Suppressor macrophage treated with lipopolysaccharide for 4 hours (primary cell): ENCODE results near the gene ACAD10.
"Not testable (repeated sequence)": the region's sequence is repeated elsewhere in the genome, so short reads cannot be mapped to it uniquely, and the experiment has no call there.

Experiments
- DNase-seq: peaks from one replicate; pipeline ENCODE4 v3.0.0-alpha.2; 2020

ACAD10 gene

DNA sequence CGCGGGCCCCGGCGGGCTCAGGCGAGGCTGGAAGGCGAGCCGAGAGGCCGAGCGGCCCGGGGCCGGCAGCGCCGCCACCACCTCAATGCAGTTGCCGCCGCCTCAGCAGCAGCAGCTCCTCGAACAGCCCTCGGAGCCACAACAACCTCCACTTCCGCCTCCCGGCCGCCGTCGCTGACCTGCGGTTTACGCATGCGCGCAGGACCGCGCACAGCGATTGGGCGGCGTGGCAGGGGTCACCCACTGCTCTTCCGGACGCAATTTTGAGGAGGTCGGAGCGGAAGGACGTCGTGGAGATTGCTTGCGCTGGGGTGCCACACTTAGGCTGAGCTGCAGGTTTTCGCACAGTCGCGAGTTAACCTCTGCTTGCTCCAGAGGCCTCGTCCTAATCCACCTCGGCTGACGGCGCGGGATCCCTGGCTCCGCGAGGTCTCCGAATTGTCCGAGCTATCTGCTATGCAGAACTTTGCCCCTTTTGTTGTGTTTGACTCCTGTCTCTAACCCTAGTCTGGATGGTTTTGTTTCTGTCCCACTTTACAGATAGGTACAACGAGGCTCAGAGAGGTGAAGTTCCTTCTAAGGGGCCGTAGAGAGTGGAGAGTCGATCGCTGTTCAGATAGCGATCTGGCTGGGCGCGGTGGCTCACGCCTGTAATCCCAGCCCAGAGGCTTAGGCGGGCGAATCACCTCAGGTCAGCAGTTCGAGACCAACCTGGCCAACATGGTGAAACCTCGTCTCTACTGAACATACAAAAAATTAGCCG, at the start of gene ACAD10, which contains the start of gene BRAP:
ACAD10 (plus strand) TSS at position 243 of the 763 bp plus-strand sequence. CDS start 6,657 bp downstream, outside the sequence.
BRAP (minus strand) TSS at position 146 of the 763 bp plus-strand sequence. CDS start 164 bp downstream, outside the sequence.
- DNase-seq: peak; percentile 98

DNA sequence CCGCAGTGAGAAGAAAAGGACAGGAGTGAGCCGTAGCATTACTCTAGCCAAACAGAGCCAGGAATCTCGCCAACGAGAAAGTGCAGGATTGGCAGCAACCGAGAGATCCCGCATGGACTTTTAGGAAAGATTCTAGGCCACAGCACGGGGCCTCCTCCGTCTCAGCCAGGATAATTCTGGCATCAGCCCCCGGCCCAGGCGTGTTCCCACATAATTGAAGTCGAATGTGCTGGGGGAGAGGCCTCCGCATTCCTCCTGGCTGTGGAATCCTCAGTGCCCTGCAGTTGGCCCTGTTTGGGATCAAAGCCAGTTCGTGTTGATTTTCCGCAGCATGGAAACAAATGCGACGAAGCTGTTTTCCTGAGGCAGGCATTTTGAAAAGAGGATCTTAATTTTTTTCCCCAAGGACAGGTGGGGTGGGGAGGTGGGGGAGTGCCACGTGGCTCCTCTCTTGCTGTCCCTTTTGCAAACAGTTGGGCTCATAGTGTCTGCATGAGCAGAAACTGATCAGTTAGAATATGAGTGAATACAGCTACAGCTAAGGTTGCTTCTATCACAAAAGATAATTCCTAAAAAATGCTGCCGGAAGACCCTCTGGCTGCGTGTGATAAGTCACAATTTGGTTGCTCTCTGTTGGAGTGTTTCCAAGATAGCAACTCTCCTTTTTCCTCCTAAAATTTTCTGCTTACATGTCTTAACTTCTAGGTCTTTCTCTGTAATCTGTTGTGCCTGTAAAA, 49.5 kb upstream of the ACAD10 start:
- no peak for DNase-seq

DNA sequence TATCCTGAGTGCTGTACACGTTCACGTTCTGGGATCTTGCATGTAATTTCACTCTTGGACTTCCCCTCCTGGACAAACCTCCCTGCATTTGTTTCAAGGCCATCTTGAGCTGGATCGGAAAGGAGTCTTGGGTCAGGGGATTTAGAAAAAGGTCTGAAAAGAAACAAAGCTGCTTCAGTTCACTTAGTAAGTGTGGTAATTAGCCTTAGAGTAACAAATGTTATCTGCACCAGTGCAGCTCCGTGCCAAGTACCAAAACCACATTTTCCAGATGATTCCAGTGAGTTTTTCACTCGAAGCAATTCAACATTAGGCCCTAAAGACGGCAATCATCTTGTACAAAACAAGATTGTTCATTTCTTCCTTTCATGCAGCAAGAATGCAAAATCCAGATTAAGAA, 47.3 kb upstream of the ACAD10 start:
- DNase-seq: no peak

DNA sequence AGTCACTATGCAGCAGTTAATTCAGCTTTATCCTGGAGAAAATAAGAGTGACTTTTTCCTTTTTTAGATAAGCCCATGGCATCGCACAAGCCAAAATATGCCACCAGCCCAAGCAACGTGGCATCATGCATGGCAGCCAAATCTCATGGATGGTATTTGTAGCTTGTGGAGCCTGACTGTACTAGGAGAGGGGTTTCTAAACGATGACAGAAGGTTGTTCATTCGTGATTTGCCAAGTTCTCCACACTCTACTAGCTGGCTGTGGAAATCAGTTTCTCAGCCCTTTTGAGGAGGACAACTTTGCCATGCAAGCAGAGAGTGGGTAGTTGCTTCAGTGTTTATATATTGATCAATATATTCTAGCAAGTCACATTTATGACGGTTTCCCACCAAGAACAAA, 45.3 kb upstream of the ACAD10 start:
- no peak for DNase-seq

DNA sequence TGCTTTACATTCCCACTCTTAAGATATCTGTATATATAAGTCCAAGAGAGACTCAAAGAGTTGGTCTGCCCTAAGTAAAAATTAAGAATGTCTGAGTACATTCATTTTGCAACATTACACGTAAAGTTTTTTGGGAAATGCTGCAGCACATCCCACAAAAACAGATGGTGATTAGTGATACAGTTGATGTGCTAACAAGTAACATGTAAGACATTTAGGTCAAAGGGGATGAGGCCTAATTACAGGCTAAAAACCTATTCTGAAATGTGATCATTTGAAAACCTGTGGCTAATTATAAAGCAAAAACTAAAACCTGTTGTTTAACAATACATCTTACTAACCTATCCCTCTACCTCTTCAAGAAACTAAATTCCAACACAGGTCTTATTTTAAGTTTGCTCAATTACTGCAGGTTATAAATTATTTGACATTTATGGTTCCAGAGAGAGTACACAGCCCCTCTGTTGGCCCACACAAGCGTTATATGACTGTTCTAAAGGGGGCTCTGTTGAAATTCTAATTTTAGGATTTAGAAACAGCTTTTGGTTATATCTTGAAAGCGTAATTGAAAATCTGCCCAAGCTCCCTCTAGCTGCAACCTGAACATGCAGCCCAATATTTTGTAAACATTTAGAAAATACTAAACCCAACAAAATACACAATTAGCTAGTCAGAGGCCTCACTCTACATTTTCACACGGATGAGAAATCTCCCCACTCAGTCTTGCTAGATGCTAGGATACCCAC, 43.0 kb upstream of the ACAD10 start:
- DNase-seq: no peak

DNA sequence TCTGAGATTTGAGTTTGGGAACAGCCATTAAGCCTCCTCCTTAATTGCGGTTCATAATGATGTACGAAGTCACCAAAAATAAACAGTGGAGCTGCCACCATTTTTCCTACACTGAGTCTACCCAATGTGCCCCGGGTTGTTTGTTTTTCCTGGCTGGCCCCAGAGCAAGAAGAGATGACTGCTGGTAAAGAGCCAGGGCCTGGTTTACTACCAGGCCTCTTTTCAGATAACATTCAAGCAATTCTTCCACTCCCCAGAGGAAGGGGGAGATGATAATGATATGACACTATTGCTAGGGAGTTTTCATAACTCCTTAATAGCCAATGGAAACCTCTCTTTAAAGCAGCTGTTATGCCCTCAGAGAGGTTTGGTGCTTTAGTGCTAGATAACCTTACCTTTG, 42.4 kb upstream of the ACAD10 start:
- no peak for DNase-seq

DNA sequence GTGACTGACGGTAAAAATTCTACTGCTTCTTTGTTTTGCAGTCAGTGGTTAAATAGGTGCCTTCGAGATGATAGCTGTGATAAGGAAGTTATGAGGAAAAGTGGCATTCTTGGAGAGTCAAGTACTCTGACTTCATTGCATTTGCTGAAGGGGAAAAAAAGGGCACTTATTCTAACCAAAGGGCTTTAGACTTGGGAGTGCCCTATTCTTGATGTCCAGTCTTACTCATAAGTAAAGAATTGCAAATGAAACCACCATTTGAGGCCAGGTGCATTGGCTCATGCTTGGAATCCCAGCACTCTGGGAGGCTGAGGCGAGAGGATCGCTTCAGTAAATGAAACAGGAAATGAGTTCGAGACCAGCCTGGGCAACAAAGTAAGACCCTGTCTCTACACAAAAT, 40.4 kb upstream of the ACAD10 start:
- DNase-seq: no peak

DNA sequence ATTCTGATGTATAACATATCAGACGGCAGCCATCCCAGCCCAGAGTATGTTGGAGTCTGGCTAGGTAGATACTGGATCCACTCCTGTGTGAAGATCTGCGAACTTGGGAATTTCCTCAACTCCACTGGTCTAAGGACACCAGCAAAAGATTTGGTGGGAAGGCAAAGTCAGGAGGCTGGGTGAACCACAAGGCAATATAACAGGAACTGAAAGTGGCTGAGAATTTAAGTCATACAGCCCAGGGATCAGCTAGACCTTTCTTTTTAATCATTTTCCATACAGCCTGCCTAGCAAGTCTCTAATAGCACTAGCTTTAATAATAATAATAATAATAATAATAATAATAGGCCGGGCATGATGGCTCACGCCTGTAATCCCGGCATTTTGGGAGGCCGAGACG, 34.9 kb upstream of the ACAD10 start:
- DNase-seq: peak; percentile 68

DNA sequence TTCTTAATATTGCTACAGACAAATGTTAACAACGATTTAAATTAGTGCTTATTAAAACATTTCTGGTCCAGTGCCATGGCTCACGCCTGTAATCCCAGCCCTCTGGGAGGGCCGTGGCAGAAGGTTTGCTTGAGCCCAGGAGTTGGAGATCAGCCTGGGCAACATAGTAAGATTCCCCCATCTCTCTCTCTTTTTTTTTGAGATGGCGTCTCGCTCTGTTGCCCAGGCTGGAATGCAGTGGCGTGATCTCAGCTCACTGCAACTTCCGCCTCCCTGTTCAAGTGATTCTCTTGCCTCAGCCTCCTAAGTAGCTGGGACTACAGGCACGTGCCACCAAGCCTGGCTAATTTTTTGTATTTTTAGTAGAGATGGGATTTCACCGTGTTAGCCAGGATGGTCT, 33.3 kb upstream of the ACAD10 start:
- DNase-seq: not testable (repeated sequence)

DNA sequence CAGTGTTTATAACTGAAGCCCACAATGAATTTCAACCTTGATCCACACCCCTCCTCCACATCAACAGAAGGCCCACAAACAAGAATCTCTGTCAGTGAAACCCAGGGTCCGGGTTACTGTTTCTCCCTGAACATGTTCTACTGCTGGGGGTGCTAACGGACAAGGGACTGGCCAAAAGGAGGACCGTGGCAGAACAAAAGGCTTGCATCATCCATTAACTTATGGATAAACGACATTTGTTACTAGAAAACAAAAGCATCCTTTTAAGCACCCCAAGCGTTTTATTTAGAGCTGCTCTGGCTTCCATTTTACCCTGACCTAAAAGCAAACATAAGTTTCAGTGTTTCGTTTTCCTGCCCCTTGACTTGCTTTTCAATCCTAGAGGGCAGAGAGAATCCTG, 32.3 kb upstream of the ACAD10 start:
- no peak for DNase-seq

DNA sequence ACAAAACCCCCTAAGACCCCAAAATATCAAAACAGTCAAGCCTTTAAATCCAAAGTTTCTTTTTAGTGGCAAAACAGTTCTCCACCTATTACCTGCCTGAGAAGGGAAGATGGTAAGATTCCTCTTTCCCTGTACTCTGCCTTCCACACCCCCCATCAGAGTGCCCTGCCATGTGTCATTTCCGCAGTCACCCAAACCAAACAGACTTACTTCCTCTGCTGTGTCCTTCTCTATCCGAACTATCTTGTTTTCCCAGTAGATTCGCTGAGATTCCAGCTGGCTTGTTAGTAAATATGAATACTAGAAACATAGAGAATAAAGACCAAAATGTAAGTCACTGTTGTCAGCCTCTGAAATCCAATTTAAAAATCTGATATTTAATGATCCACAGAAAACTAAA, 30.5 kb upstream of the ACAD10 start:
- no peak for DNase-seq

DNA sequence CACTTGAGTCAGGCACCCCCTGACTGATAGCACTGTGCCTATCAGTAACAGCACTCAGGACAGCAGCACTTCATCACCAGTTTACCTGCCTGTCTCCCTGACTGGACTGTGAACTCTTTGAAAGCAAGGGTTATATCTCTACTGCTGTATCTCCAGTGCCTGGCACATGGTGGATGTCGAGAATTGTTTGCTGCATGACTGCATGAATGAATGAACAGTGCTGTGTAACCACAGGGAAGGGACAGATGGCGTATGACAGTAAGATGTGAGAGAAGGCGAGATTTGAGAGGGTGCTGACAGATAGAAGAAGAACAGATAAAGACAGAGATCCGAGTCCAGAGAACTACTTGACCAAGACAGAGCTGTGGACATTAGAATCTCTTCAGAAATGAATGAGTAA, 29.8 kb upstream of the ACAD10 start:
- no peak for DNase-seq

DNA sequence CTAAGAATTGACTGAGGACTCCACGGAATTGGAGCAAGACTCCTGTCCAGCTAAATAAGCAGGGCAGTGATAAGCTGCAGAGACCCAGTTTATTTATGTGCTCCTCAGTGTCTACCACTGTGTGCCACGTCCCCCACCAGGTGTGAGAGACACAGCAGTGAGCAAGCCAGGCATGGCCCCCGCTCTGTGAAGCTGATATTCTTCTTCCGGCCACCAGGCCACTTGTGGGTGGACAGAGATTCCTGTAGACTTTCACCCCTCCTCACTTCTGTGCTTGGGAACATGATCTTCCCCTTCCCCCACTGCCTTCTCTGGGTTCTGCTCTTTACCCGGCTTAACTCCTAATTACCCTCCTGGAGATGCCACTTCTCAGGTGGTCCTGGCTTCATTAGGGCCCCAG, 21.4 kb upstream of the ACAD10 start:
- DNase-seq: no peak

DNA sequence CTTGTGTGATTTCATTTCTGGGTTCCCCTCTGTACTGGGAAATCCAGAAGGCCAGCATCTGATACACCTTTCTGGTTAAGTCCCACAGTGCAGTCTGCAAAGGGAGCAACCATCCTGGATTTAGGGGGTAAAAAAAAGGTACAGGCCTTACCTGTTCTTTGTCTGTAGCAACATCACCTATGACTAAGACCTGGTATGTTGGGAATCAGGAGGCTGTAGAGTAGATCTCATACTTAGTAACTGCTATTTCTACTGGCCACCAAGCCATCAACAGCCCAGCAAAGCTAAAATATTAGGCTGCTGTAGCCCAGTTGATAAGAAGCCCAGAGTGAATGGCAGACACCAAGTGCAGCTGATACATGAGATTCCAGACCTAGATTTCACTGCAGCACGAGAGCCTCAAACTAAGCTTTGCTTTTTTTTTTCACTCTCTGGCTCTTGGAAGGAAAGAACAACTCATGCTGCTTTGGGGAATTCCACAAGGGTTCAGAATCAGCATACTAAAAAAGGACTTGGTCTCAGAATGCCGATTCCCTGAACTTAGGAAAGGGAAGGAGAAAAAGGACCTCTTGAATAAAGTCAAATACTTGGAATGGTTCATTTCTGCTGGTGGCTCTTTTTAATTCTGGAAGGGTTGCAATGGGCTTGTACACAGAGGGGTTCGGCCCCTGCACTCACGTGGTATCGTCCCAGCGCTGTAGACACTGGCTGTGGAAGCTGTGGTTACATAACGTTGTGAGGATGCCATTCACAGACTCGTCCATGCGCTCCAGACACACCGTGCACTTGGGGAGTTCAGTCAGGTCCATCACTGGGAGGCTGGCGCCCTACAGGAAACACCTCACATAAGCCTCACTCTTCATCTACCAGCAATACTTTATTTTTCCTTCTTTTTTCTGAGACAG, 20.6 kb upstream of the ACAD10 start:
- no peak for DNase-seq

DNA sequence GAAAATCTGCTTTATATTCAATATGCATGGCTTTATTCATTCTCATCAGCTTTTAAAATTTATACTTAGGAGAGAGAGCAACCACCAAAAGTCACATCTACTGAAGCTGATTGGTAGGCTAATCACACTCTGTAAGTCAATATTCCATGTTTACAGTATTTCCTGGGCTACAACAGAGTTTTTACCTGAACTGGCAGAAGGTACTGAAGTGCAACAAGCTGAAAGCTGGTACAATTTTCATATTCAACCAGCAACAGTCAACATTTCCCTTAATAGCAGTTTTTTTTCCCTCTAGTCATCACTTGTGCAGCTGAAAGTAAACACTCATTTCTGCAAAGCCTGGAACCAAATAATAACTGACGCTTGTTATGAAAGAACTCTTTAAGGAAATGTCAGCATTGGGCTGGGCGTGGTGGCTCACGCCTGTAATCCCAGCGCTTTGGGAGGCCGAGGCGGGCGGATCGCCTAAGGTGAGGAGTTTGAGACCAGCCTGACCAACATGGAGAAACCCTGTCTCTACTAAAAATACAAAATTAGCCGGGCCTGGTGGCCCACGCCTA, 13.0 kb upstream of the ACAD10 start:
- no peak for DNase-seq

DNA sequence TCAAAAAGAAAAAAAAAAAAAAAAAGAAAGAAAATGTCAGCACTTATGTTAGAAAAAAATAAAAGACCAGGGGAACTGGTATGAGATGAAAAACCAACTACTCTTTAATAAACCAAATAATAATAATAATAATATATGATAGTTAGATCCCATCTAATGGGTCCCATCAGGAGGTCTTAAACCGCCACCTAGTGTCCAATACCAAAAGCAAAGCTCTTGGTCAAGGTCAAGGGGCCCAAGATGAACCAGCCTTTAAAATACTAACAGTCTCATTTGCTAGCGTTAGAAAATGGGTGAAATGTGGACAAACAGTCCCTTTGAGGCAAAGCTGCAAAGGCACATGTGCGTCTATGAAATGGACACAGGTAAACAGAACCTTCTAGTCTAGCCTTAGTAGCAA, 12.3 kb upstream of the ACAD10 start:
- peak; percentile 16 for DNase-seq

DNA sequence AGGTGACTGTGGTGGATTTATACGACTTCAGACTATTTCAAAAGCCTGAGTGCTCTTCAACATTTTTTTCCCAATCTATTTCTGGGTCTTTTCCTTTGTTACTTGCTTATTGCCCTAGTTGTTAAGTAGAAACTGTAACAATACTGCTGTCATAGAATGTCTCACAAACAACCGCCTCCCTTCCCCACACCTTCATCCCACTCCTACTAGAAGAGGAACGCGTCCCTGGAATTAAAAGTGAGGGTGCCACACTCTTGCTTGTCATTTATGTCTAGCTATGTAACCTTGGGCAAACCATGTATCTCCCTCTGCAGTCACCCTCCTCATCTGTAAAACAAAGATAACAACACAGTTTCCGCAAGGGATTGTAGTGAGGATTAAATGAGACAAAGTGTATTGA, 8.7 kb upstream of the ACAD10 start:
- no peak for DNase-seq

DNA sequence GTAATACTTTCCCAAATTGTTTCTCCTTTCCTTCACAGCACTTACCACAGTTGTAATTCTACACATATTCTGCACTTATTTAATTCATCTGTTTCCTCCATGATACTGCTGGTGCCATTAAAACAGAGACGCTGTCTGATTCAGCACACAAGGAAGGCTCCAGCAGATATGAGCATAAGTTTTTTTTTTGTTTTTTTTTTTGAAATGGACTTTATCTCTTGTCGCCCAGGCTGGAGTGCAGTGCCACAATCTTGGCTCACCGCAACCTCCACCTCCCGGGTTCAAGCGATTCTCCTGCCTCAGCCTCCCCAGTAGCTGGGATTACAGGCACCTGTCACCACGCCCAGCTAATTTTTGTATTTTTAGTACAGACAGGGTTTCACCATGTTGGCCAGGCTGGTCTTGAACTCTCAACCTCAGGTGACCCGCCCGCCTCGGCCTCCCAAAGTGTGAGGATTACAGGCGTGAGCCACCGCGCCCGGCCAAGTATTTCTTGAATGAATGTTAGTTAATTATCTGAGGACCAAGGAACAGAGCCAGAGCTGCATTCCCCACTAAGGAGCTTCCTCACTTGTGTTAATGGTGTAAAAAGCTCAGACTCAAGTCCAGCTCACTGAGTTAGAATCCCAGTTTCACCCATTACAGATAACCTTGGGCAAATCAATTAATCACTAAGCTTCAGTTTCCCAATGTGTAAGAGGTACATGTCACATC, 1.2 kb upstream of the ACAD10 start:
- not testable (repeated sequence) for DNase-seq

DNA sequence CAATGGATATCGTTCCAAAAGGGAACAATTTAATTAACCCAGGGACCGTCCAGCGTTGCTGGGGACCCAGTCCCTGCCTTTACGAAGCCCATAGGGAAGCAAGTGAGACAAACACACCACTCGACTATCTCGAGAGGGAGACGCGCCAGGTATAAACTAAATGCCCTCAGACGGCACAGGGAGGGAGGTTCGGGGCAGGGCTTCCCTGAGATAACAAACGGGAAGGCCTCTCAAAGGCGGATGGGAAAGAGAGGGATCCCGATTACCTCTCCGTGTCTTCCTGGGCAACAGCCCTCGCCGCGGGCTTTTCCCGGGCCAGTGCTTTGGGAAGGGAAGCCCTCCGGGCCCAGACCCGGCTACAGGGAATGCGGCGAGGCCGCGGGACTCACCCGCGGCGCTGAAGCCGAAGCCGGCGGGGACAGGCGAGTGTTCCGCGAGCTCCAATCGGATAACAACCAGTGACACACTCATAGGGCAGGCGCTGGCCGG, 487 bp upstream of the ACAD10 start:
- no peak for DNase-seq

DNA sequence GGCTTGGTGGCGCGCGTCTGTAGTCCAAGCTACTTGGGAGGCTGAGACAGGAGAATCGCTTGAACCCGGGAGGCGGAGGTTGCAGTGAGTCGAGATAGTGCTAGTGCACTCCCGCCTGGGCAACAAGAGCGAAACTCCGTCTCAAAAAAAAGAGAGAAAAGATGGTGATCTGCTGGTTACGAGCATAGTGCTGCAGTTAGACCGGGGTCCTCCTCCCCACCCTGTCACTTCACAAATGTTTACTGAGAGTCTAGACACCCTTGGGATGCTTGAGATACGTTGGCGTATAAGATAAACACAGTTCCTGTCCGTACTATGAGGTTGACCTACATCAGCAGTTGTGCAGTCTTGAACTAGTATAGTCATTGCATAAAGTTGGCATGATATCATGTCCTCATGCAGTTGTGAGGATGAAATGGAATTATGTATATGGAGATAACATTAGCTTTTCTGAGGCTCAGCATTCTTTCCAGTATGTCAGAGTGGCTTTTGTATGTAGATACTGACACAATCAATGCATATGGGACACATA, 787 bp downstream of the ACAD10 start:
- DNase-seq: peak; percentile 6

DNA sequence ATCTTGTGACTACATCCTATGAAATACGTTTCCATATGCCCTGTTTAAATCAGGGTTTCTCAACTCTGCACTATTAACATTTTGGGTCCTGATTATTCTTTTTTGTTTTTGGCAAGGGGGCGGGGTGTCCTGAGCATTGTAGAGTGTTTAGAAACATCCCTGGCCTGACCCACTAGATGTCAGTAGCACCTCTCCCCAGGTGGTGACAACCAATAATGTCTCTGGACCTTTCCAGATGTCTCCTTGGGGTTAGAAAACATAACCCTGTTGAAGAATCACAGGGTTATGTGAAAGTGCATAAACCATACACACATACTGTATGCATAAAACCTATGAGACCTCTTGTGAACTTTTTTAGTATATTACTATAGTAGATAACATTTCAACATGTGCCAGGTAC, 1.4 kb downstream of the ACAD10 start:
- no peak for DNase-seq
